ENCODE results near the gene TARBP1. TPM values are rescaled to one million over a fixed set of nuclear protein-coding genes. Genes with fewer than 3 reads are reported as not detected.
"Not testable (repeated sequence)": the region's sequence is repeated elsewhere in the genome, so short reads cannot be mapped to it uniquely, and the experiment has no call there.

Gene TARBP1
- polyA plus RNA-seq, 1 donor from 2014 or later, result 267 TPM

GRCh38 chr1:234518876-234519275 is 39.9 kb upstream of the TARBP1 start:
- no peaks in the 10 kb centered on the region for H3K36me3 ChIP-seq (ENCODE audit: insufficient read depth, low read length)
- H2AFZ ChIP-seq (ENCODE audit: low read depth, low read length), result no peak overlapping the region
- no peaks in the 10 kb centered on the region for H3K9me3 ChIP-seq (ENCODE audit: low read length)
- TF ChIP-seq TAF1 (IDR thresholded peaks at IDR 0.05; ENCODE audit: low read depth), result no peak
- TF ChIP-seq EP300 (conservative IDR thresholded peaks at IDR 0.05; ENCODE audit: poor library complexity, severe bottlenecking), result no peak
- TF ChIP-seq, protein P1, sequence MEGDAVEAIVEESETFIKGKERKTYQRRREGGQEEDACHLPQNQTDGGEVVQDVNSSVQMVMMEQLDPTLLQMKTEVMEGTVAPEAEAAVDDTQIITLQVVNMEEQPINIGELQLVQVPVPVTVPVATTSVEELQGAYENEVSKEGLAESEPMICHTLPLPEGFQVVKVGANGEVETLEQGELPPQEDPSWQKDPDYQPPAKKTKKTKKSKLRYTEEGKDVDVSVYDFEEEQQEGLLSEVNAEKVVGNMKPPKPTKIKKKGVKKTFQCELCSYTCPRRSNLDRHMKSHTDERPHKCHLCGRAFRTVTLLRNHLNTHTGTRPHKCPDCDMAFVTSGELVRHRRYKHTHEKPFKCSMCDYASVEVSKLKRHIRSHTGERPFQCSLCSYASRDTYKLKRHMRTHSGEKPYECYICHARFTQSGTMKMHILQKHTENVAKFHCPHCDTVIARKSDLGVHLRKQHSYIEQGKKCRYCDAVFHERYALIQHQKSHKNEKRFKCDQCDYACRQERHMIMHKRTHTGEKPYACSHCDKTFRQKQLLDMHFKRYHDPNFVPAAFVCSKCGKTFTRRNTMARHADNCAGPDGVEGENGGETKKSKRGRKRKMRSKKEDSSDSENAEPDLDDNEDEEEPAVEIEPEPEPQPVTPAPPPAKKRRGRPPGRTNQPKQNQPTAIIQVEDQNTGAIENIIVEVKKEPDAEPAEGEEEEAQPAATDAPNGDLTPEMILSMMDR (IDR thresholded peaks at IDR 0.05; ENCODE audit: poor library complexity, severe bottlenecking), result no peak
- no peak for TF ChIP-seq SMC3 (conservative IDR thresholded peaks at IDR 0.05; ENCODE audit: poor library complexity)
- TF ChIP-seq MXI1 (conservative IDR thresholded peaks at IDR 0.05; ENCODE audit: poor library complexity, severe bottlenecking), result no peak
- TF ChIP-seq EZH2 (IDR thresholded peaks at IDR 0.05; ENCODE audit: borderline replicate concordance, insufficient read depth, low read length, poor library complexity, severe bottlenecking), result no peak
- TF ChIP-seq, protein P2, sequence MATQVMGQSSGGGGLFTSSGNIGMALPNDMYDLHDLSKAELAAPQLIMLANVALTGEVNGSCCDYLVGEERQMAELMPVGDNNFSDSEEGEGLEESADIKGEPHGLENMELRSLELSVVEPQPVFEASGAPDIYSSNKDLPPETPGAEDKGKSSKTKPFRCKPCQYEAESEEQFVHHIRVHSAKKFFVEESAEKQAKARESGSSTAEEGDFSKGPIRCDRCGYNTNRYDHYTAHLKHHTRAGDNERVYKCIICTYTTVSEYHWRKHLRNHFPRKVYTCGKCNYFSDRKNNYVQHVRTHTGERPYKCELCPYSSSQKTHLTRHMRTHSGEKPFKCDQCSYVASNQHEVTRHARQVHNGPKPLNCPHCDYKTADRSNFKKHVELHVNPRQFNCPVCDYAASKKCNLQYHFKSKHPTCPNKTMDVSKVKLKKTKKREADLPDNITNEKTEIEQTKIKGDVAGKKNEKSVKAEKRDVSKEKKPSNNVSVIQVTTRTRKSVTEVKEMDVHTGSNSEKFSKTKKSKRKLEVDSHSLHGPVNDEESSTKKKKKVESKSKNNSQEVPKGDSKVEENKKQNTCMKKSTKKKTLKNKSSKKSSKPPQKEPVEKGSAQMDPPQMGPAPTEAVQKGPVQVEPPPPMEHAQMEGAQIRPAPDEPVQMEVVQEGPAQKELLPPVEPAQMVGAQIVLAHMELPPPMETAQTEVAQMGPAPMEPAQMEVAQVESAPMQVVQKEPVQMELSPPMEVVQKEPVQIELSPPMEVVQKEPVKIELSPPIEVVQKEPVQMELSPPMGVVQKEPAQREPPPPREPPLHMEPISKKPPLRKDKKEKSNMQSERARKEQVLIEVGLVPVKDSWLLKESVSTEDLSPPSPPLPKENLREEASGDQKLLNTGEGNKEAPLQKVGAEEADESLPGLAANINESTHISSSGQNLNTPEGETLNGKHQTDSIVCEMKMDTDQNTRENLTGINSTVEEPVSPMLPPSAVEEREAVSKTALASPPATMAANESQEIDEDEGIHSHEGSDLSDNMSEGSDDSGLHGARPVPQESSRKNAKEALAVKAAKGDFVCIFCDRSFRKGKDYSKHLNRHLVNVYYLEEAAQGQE (IDR thresholded peaks at IDR 0.05; ENCODE audit: borderline replicate concordance), result no peak
- TF ChIP-seq RAD21 (conservative IDR thresholded peaks at IDR 0.05), result no peak
- TF ChIP-seq POLR2AphosphoS5 (IDR thresholded peaks at IDR 0.05), result no peak
- no peak overlapping the region for H3K27ac ChIP-seq (ENCODE audit: low read length)
- H3F3A ChIP-seq (ENCODE audit: insufficient read depth, low read length, poor library complexity, severe bottlenecking), result peaks cover 4% of the 10 kb centered on the region
- H4K20me1 ChIP-seq (ENCODE audit: insufficient read depth), result no peaks in the 10 kb centered on the region
- no peaks in the 10 kb centered on the region for H3K79me2 ChIP-seq (replicated peaks; ENCODE audit: insufficient read depth, low read length)
- no peaks in the 10 kb centered on the region for H3K27me3 ChIP-seq (ENCODE audit: insufficient read depth, low read depth, low read length)
- H3K9ac ChIP-seq (ENCODE audit: low read length), result no peak overlapping the region
- no peak overlapping the region for H3K4me2 ChIP-seq (ENCODE audit: low read length)
- H3K9me2 ChIP-seq (ENCODE audit: insufficient read depth, low read length), result no peaks in the 10 kb centered on the region
- no peak overlapping the region for H3K4me3 ChIP-seq (ENCODE audit: low read length)

DNA sequence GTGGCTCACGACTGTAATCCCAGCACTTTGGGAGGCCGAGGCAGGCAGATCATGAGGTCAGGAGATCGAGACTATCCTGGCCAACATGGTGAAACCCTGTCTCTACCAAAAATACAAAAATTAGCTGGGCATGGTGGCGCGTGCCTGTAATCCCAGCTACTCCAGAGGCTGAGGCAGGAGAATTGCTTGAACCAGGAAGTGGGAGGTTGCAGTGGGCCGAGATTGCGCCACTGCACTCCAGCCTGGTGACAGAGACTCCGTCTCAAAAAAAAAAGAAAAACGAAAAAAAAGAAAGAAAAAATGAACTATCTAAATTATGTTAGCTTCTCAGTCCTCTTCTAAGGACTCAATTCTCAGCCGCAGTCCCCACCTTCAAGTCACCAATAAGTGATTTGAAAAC is 39.1 kb upstream of the TARBP1 start:
- not testable (repeated sequence) for H3K9ac ChIP-seq (ENCODE audit: low read length); H3K9me3 ChIP-seq (ENCODE audit: low read length); H2AFZ ChIP-seq (ENCODE audit: low read depth, low read length); H3K27ac ChIP-seq (ENCODE audit: low read length); H3K4me2 ChIP-seq (ENCODE audit: low read length); H3K79me2 ChIP-seq (replicated peaks; ENCODE audit: insufficient read depth, low read length); H3K9me2 ChIP-seq (ENCODE audit: insufficient read depth, low read length); H4K20me1 ChIP-seq (ENCODE audit: insufficient read depth); H3F3A ChIP-seq (ENCODE audit: insufficient read depth, low read length, poor library complexity, severe bottlenecking); H3K4me3 ChIP-seq (ENCODE audit: low read length); H3K27me3 ChIP-seq (ENCODE audit: insufficient read depth, low read depth, low read length); H3K36me3 ChIP-seq (ENCODE audit: insufficient read depth, low read length)
